ENCODE data around the gene THSD4.

Gene THSD4

GRCh38 chr15:71807125-71807629 is 691.9 kb downstream of the THSD4 start:
- no peak for DNase-seq

GRCh38 chr15:71807691-71808091 is 692.4 kb downstream of the THSD4 start:
- no peak for DNase-seq

GRCh38 chr15:71808311-71809020 is 693.2 kb downstream of the THSD4 start:
- DNase-seq, result no peak

- no peak for DNase-seq
Measured at GRCh38 chr15:71809346-71809745, 694.1 kb downstream of the THSD4 start.

- no peak for DNase-seq
Measured at GRCh38 chr15:71810256-71811035, 695.2 kb downstream of the THSD4 start, which contains the start of gene NR2E3. Gene NR2E3 (plus strand): TSS chr15:71810554. CDS start chr15:71810744, 190 bp downstream.

- no peak for DNase-seq
Measured at GRCh38 chr15:71811036-71811736, 695.9 kb downstream of the THSD4 start.

GRCh38 chr15:71811752-71812735 is 696.8 kb downstream of the THSD4 start:
- DNase-seq, result no peak

GRCh38 chr15:71812966-71813722 is 697.9 kb downstream of the THSD4 start:
- DNase-seq, result no peak

- no peak for DNase-seq
Measured at GRCh38 chr15:71813723-71814470, 698.6 kb downstream of the THSD4 start.

GRCh38 chr15:71815301-71815700 is 700.0 kb downstream of the THSD4 start:
- no peak for DNase-seq

GRCh38 chr15:71817351-71817750 is 702.1 kb downstream of the THSD4 start:
- DNase-seq, result no peak

GRCh38 chr15:71820127-71820526 is 704.9 kb downstream of the THSD4 start:
- no peak for DNase-seq

- no peak for DNase-seq
Measured at GRCh38 chr15:71821547-71822129, 706.4 kb downstream of the THSD4 start.

- no peak for DNase-seq
Measured at GRCh38 chr15:71822890-71823630, 707.8 kb downstream of the THSD4 start.

GRCh38 chr15:71823801-71824200 is 708.5 kb downstream of the THSD4 start:
- DNase-seq, result no peak

- DNase-seq, result no peak
Measured at GRCh38 chr15:71825021-71825730, 709.9 kb downstream of the THSD4 start.

- DNase-seq, result no peak
Measured at GRCh38 chr15:71826196-71826595, 710.9 kb downstream of the THSD4 start.

- DNase-seq, result no peak
Measured at GRCh38 chr15:71830981-71831380, 715.7 kb downstream of the THSD4 start.
